SK-N-DZ (cell line): ENCODE measurements around the gene PMF1.
"Not testable (repeated sequence)": the region's sequence is repeated elsewhere in the genome, so short reads cannot be mapped to it uniquely, and the experiment has no call there.

ENCODE experiments used
- DNase-seq: peaks from one replicate; pipeline ENCODE4 v3.0.0-alpha.2; 2015; ENCODE audit warnings: low spot score

The PMF1 gene

GRCh38 chr1:156195853-156196252 is 17.0 kb upstream of the PMF1 start:
- DNase-seq, result no peak

GRCh38 chr1:156196445-156196844 is 16.4 kb upstream of the PMF1 start:
- DNase-seq, result no peak

- DNase-seq, result no peak
These were observed 13.9 kb upstream of the PMF1 start for GRCh38 chr1:156198831-156199349.

- no peak for DNase-seq
These were observed 12.8 kb upstream of the PMF1 start for GRCh38 chr1:156200044-156200443.

- DNase-seq, result no peak
These were observed 9.5 kb upstream of the PMF1 start for GRCh38 chr1:156203331-156203730.

GRCh38 chr1:156204686-156205085 is 8.1 kb upstream of the PMF1 start:
- no peak for DNase-seq

- no peak for DNase-seq
These were observed 1.6 kb upstream of the PMF1 start for GRCh38 chr1:156211243-156211642.

GRCh38 chr1:156212130-156212529 is 677 bp upstream of the PMF1 start:
- no peak for DNase-seq

GRCh38 chr1:156213644-156213966 is 798 bp downstream of the PMF1 start:
- DNase-seq, result no peak

- no peak for DNase-seq
These were observed 1.4 kb downstream of the PMF1 start for GRCh38 chr1:156214024-156214748.

GRCh38 chr1:156216361-156217086 is 3.7 kb downstream of the PMF1 start:
- not testable (repeated sequence) for DNase-seq

GRCh38 chr1:156217871-156218270 is 5.1 kb downstream of the PMF1 start:
- no peak for DNase-seq

GRCh38 chr1:156220226-156220625 is 7.4 kb downstream of the PMF1 start:
- no peak for DNase-seq

- no peak for DNase-seq
These were observed 9.3 kb downstream of the PMF1 start for GRCh38 chr1:156221986-156222692.

GRCh38 chr1:156225677-156226014 is 12.8 kb downstream of the PMF1 start:
- DNase-seq, result no peak

- DNase-seq, result no peak
These were observed 13.3 kb downstream of the PMF1 start for GRCh38 chr1:156226116-156226538.

GRCh38 chr1:156226782-156227181 is 14.0 kb downstream of the PMF1 start:
- no peak for DNase-seq

GRCh38 chr1:156228501-156228900 is 15.7 kb downstream of the PMF1 start:
- no peak for DNase-seq

- no peak for DNase-seq
These were observed 17.1 kb downstream of the PMF1 start for GRCh38 chr1:156229809-156230472.

GRCh38 chr1:156230473-156230837 is 17.6 kb downstream of the PMF1 start:
- no peak for DNase-seq

- DNase-seq, result peak; percentile 63
These were observed 19.5 kb downstream of the PMF1 start for GRCh38 chr1:156232201-156232894.
